Mesodermal cell (in vitro differentiated cells): Measurements from ENCODE around the gene MCUR1.
"Not testable (repeated sequence)": the region's sequence is repeated elsewhere in the genome, so short reads cannot be mapped to it uniquely, and the experiment has no call there.

Experiments used
- H3K27ac ChIP-seq: 2 replicates; pipeline ENCODE4 v1.7.0; 2013; ENCODE audit warnings: mild to moderate bottlenecking, low read depth, low read length, moderate library complexity; ENCODE audit not compliant: severe bottlenecking
- H3K36me3 ChIP-seq: 2 replicates; pipeline ENCODE4 v1.7.1; 2013; ENCODE audit warnings: mild to moderate bottlenecking, low read length, moderate library complexity; ENCODE audit not compliant: control insufficient read depth, insufficient read depth
- H3K4me1 ChIP-seq: one replicate; pipeline ENCODE4 v1.7.1; 2013; ENCODE audit warnings: mild to moderate bottlenecking, low read length; ENCODE audit not compliant: insufficient read depth, control insufficient read depth, poor library complexity, severe bottlenecking
- H3K4me3 ChIP-seq: 2 replicates; pipeline ENCODE4 v1.7.0; 2013; ENCODE audit warnings: low read length, control low read depth, mild to moderate bottlenecking; ENCODE audit not compliant: insufficient read depth, poor library complexity, severe bottlenecking; ENCODE audit errors: extremely low read depth
- H3K9me3 ChIP-seq: 2 replicates; pipeline ENCODE4 v1.7.1; 2013; ENCODE audit warnings: mild to moderate bottlenecking, low read length, moderate library complexity; ENCODE audit not compliant: control insufficient read depth
- WGBS, 2 experiments: methylation state at CpG; one replicate each; pipeline ENCODE4 v1.1.5; 2013; ENCODE audit warnings: missing lambda C conversion rate in 2 of 2; ENCODE audit not compliant: insufficient coverage in 2 of 2; 5-methylcytosine and 5-hydroxymethylcytosine counted together

The MCUR1 gene

DNA sequence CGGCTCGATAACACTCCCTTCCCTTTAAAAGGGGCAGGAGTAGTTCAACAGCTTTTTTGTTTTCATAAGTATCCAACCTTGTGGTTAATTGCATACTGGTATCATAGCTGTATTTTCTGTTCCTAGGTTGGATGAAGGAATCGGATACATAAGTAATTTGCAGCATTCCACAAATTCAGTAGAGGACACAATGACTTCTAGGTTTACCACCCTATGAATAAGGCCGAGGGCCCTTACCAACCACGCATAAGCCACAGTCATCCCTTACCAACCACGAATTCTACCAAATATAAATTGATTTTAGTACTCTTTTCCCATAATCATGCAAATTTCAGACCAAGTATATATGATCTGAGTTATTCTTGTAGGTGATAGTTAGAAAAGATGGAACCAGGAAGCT lies 36.3 kb downstream of the MCUR1 start:
- 90 to 100% methylated on average over 1 to 2 of the region's 6 CpGs for WGBS, 2 experiments
- no peaks in the 10 kb centered on the region for H3K9me3 ChIP-seq
- H3K36me3 ChIP-seq = no peaks in the 10 kb centered on the region
- no peak overlapping the region for H3K27ac ChIP-seq
- no peak overlapping the region for H3K4me3 ChIP-seq
- peaks cover 2% of the 10 kb centered on the region for H3K4me1 ChIP-seq

DNA sequence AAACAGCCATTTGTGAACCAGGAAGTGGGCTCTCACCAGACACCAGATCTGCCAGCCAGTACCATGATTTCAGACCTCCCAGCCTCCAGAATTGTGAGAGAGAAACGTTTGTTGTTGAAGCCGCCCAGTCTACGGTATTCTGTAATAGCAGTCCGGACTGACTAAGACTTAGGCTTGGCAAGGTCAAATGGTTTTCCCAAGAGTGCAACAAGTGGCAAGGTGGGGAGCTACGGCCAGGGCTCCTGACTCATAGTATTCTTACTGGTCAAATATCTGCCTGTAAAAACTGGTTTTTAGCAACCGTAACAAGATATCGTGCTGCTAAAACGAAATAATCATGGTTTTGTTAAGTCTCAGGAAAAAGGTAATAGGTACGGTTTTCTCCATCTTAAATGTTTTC lies 37.8 kb downstream of the MCUR1 start:
- H3K36me3 ChIP-seq = no peaks in the 10 kb centered on the region
- no peaks in the 10 kb centered on the region for H3K9me3 ChIP-seq
- no peak overlapping the region for H3K4me3 ChIP-seq
- WGBS, 2 experiments = 91 to 93% methylated on average over 7 to 9 of the region's 9 CpGs
- H3K4me1 ChIP-seq = peaks cover 2% of the 10 kb centered on the region
- H3K27ac ChIP-seq = no peak overlapping the region

DNA sequence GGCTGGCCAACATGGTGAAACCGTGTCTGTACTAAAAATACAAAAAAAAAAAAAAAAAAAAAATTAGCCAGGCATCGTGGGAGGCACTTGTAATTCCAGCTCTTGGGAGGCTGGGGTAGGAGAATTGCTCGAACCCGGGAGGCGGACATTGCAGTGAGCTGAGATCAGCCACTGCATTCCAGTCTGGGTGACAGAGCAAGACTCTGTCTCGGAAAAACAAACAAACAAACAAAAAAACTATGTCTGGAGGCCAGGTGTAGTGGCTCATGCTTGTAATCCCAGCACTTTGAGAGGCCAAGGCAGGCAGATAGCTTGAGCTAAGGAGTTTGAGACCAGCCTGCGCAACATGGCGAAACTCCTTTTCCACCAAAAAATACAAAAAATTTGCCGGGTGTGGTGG lies 38.9 kb downstream of the MCUR1 start:
- H3K4me3 ChIP-seq, H3K9me3 ChIP-seq, H3K4me1 ChIP-seq, H3K27ac ChIP-seq, H3K36me3 ChIP-seq: not testable (repeated sequence)
- WGBS, 2 experiments = 67 to 80% methylated on average over 1 to 4 of the region's 9 CpGs

DNA sequence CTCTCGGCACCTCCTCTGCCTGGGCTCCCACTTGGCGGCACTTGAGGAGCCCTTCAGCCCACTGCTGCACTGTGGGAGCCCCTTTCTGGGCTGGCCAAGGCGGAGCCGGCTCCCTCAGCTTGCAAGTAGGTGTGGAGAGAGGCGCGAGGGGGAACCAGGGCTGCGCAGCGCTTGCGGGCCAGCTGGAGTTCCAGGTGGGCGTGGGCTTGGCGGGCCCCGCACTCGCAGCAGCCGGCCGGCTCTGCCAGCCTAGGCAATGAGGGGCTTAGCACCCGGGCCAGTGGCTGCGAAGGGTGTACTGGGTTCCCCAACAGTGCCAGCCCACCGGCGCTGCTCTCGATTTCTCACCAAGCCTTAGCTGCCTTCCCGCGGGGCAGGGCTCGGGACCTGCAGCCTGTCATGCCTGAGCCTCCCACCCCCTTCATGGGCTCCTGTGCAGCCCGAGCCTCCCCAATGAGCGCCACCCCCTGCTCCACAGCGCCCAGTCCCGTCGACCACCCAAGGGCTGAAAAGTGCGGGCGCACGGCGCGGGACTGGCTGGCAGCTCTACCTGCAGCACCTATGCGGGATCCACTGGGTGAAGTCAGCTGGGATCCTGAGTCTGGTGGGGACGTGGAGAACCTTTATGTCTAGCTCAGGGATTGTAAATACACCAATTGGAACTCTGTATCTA lies 41.9 kb downstream of the MCUR1 start:
- H3K27ac ChIP-seq, H3K4me1 ChIP-seq, H3K36me3 ChIP-seq, H3K4me3 ChIP-seq, H3K9me3 ChIP-seq: not testable (repeated sequence)
- 95 to 97% methylated on average over 26 to 31 of the region's 35 CpGs for WGBS, 2 experiments

DNA sequence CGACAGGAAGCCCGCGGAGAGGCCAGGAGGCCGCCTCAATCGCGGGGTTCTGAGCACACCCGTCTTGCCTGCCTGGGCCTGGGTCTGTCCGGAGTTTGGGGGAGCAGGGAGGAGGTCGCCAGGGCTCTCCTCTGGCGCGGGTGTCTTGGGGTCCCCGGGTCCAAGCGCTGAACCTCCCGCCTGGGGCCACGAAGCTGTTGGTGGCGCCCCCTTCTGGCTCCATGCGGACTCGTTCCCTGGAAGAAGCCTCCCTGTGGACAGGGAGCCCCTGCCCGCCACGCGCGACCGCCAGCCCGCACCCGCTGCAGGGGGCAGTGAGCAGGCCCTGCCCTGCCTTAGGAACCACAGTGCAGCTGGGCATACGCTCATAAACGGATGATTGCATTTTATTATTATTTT lies 44.7 kb downstream of the MCUR1 start:
- Histone ChIP-seq H3K27ac (no peak overlapping the region), H3K36me3 (no peaks in the 10 kb centered on the region), H3K9me3 (no peaks in the 10 kb centered on the region), H3K4me1 (peaks cover 21% of the 10 kb centered on the region), H3K4me3 (no peak overlapping the region)
- WGBS, 2 experiments = 93% methylated on average over 18 to 26 of the region's 27 CpGs

DNA sequence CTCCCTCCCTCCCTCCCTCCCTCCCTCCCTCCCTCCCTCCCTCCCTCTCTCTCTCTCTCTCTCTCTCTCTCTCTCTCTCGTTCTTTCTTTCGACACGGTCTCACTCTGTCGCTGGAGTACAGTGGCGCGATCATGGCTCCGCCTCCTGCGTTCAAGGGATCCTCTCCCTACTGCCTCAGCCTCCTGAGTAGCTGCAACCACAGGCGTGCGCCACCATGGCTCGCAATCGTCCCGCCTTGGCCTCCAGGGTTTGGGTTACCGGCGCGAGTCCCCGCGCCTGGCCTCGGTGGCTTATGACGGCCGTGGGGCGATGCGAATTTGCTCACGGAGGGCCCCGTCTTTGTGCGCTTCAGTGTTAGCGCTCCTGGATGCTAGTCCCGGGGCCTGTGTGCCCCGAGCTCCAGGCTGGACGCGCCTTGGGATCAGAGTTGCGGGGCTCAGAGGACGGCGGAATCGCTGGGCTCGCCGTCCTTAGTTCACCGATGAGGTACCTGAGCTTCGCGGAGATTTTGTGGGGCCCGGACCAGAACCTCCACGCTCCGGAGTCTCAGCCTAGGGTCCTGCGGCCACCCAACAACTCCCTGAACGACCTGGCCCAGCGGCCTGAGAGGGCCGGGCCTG lies 45.2 kb downstream of the MCUR1 start:
- 97% methylated on average over 44 to 46 of the region's 47 CpGs for WGBS, 2 experiments
- Histone ChIP-seq H3K36me3 (no peaks in the 10 kb centered on the region), H3K4me3 (no peak overlapping the region), H3K27ac (no peak overlapping the region), H3K4me1 (peaks cover 21% of the 10 kb centered on the region), H3K9me3 (no peaks in the 10 kb centered on the region)

DNA sequence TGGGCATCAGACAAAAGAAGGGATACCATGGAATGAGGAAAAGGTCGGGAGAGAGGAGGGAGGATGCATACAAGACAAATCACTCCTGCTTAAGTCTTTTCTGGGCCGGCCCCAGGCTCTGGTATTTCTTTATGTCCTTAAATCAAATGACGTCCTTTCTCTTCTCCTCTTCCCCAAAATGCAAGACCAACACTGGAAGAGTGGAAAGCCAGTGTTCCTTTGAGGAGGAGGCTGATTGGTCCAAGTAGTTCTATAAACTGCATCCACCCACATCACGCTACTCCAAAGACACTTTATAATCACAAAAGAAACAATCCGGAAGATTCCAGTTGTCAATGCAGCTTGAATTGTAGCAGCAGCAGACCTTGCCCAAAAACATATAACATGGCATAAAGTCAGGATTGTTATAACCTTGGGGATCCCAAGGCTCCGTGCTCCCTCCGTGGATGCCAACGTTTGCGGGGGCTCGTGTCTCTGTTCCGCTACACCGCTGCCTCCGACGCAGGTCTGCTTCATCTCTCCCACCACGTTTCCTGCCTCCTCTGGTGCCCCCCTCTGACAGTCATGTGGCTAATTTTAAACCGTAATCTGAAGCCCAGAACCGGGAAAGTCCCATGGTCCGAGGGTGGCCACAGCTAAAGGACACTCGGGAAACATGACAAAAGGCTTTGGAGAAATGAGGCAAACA lies 47.1 kb downstream of the MCUR1 start:
- no peaks in the 10 kb centered on the region for H3K36me3 ChIP-seq
- H3K4me3 ChIP-seq = no peak overlapping the region
- WGBS, 2 experiments = 36 to 52% methylated on average over 13 to 15 of the region's 19 CpGs
- peak overlapping the region; percentile 45 for H3K27ac ChIP-seq
- peaks cover 21% of the 10 kb centered on the region for H3K4me1 ChIP-seq
- no peaks in the 10 kb centered on the region for H3K9me3 ChIP-seq

DNA sequence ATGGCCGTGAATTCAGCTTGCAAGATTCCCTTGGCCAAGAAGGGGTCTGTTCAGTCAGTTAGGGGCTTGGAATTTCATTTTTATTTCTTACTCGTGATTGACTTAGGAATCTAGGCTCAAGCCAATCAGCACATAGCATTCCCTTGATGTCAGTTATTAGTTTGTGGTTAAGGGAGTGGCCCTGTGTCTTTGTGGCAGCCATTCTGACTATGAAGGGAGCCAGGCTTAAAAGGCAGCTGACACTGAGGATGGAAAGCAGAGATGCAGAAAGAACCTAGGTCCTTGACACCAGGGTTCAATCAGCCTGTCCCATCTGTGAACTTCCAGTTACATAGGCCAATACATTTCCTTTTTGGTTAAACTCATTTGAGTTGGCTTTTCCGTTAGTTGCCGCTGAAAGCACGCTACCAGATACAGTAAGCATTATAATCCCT lies 48.1 kb downstream of the MCUR1 start:
- 90 to 97% methylated on average over 3 to 4 of the region's 5 CpGs for WGBS, 2 experiments

DNA sequence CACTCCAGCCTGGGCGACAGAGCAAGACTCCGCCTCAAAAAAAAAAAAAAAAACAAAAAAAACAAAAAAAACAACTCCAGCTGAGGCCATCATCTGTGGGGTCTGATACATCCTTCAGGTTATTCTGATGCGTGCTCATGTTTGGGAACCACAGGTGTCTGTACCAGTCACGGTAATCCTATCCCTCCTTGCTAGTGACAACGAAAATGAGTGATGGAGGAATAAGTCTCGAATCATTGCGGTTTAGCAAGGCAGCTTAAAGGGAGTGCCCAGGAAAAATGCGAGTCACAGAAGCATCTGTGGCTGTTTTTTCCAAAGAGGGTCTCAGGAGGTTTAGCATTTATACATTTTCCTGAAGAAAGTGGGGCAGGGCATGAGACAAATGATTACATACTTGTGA lies 48.8 kb downstream of the MCUR1 start:
- H3K4me1 ChIP-seq = peaks cover 21% of the 10 kb centered on the region
- WGBS, 2 experiments = 83 to 84% methylated on average over 5 to 6 of the region's 8 CpGs
- H3K36me3 ChIP-seq = no peaks in the 10 kb centered on the region
- H3K4me3 ChIP-seq = no peak overlapping the region
- H3K9me3 ChIP-seq = no peaks in the 10 kb centered on the region
- peak overlapping the region; percentile 68 for H3K27ac ChIP-seq

More for the DNA sequence above, 48.1 kb downstream of the MCUR1 start:
- H3K27ac ChIP-seq = peak overlapping the region; percentile 68
- no peaks in the 10 kb centered on the region for H3K36me3 ChIP-seq
- H3K4me3 ChIP-seq = no peak overlapping the region
- H3K9me3 ChIP-seq = no peaks in the 10 kb centered on the region
- peaks cover 21% of the 10 kb centered on the region for H3K4me1 ChIP-seq

DNA sequence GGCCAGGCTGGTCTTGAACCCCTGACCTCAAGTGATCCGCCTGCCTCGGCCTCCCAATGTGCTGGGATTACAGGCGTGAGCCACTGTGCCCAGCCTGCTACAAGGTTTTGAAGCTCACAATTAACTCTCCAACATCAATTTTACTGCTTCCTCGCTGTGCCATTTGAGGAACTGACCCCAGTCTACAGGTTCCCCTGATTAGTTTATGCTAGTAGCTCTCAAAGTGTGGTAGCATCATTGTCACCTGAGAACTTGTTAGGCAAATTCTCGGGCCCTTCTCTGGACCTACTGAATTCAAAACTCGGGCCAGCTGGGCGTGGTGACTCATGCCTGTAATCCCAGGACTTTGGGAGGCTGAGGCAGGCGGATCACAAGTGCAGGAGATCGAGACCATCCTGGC lies 49.4 kb downstream of the MCUR1 start:
- Histone ChIP-seq H3K4me3 (no peak overlapping the region), H3K9me3 (no peaks in the 10 kb centered on the region), H3K4me1 (peaks cover 21% of the 10 kb centered on the region), H3K36me3 (no peaks in the 10 kb centered on the region), H3K27ac (no peak overlapping the region)
- 89 to 92% methylated on average over 6 to 7 of the region's 9 CpGs for WGBS, 2 experiments
